Right lobe of liver (tissue), 4 donors: ENCODE measurements around the gene ZNF891.

Experiments used
- POLR2A ChIP-seq: fragments of 450-650 bp; IDR thresholded peaks from one replicate; pipeline ENCODE4 v1.6.1; 2017; ENCODE audit warnings: antibody characterized with exemption, mild to moderate bottlenecking
- TF ChIP-seq, protein P1 (sequence below), 4 donors: fragments of 200-600 bp in 3 of 4; fragments of 450-650 bp in 1 of 4; IDR thresholded peaks; one replicate each; pipeline versions ENCODE4 v1.5.1 to v1.8.0; 2016 to 2022; ENCODE audit warnings: antibody characterized with exemption in 4 of 4, mild to moderate bottlenecking in 2 of 4
- donor health status: DM: no; HTN: no; CAD: no.
- donor health status: DM: no; HTN: no; CAD: no.
- donor health status: DM: no; HTN: yes; CAD: no.

DNA sequence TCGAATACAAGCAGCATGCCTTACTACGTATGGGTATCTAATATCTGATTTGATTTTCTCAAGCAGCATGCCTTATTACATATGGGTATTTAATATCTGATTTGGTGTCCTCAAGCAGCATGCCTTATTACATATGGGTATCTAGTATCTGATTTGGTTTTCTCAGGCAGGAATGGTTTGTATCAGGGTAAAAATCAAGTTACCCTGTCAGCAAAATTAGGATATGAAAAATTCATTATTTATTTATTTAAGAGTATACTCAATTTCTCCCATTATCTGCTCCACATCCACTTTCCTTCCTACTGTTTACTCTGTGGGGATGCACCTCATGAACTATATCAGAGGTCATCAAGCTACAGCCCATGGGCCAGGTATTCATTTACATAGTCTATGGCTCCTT lies 21.9 kb downstream of the ZNF891 start:
- TF ChIP-seq, protein P1, sequence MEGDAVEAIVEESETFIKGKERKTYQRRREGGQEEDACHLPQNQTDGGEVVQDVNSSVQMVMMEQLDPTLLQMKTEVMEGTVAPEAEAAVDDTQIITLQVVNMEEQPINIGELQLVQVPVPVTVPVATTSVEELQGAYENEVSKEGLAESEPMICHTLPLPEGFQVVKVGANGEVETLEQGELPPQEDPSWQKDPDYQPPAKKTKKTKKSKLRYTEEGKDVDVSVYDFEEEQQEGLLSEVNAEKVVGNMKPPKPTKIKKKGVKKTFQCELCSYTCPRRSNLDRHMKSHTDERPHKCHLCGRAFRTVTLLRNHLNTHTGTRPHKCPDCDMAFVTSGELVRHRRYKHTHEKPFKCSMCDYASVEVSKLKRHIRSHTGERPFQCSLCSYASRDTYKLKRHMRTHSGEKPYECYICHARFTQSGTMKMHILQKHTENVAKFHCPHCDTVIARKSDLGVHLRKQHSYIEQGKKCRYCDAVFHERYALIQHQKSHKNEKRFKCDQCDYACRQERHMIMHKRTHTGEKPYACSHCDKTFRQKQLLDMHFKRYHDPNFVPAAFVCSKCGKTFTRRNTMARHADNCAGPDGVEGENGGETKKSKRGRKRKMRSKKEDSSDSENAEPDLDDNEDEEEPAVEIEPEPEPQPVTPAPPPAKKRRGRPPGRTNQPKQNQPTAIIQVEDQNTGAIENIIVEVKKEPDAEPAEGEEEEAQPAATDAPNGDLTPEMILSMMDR (IDR thresholded peaks at IDR 0.05): no peak
- no peak for TF ChIP-seq POLR2A
